ENCODE measurements around the gene PWP1. TPM values are rescaled to one million over a fixed set of nuclear protein-coding genes. Genes with fewer than 3 reads are reported as not detected.
A peak's percentile ranks its signal among the peaks of the same experiment; 100 is the strongest.
"Not testable (repeated sequence)": the region's sequence is repeated elsewhere in the genome, so short reads cannot be mapped to it uniquely, and the experiment has no call there.

Gene PWP1
- total RNA-seq, 1 donor from 2014 or later = 58.0 TPM

GRCh38 chr12:107667464-107667863, 18.1 kb upstream of the PWP1 start:
- DNase-seq (ENCODE audit: low read depth) = no peak

DNA sequence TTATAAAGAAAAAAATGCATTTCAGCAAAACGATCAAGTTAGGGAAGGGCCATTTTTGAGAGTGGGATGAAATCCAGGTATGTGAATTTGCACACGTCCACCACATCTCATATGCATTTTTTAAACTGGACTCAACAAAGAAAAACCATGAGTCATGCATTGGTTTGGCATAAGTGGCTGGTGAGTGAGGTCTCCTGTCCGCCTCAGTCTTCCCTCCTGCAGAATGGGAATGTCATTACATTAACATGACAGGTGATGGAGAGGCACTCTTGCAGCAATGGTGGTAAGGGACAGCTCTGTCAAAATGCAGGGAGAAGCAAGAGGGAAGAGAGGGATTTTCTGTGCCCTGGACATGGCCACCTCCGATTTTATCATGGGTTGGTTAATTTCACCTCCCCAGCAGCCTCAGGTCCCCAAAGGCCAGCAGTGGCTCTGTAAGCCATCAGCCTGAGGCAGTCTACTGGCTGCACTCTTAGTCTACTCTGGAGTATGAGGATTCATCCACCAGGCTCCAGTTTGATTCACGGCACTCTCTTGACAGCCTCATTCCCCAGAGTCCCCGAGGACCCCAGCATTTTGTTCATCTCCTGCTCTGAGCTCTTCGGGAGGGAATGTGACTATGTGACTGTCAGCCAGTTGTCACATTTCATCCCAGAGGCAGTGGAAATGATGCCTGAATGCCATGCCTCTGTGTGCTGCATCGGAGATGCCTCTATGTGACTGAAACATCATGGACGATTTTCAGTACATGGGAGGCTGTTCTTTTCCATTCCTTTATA, 17.1 kb upstream of the PWP1 start:
- DNase-seq (ENCODE audit: low read depth) = no peak

DNA sequence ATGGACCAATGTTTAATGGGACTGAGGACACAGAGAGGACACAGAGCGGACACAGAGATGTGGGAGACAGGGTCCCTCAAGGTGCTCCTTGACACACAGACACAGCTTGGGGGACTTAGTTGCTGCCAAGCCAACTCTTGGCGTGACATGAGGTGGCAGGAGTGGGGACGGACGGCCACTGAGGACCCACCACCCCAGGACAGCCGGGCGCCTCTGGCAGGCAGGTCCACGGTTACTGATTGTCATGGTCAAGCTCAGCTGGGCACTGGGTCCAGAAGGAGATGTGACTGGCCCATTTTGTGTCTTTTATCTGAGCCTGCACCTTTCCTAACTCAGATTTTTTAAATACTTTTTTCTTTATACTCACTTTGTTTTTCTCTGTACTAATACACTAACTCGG, 15.7 kb upstream of the PWP1 start:
- no peak for DNase-seq (ENCODE audit: low read depth)

DNA sequence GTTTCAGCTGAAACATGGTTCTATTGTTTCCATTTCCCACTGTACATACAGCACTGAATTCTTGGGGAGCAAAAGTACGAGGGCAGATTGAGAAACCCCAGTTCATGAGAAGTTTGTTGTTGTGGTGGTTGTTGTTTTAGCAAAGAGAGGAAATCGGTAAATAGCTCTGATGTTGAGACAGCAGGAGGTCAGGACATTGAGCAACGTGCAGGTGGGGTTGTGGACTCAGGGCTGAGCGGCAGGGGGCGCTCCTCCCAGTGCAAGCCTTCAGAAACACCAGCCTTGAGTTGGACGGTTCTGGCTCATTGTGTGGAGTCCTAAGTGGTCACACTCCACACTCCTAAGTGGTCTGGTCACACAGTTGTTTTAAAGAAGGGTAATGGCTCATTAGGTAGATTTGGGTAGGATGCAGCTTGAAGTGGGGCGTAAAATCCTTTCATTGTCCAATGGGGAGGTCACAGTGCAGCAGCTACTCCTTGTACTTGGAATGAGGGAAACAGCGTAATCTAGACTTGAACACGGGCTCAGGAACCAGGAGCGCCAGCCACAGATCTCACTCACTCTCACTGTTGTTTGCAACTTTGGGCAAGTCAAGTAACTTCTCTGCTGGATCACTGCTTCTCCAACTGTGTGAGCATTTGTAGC, 14.5 kb upstream of the PWP1 start:
- no peak for DNase-seq (ENCODE audit: low read depth)

GRCh38 chr12:107677671-107678070, 7.9 kb upstream of the PWP1 start:
- no peak for DNase-seq (ENCODE audit: low read depth)

- DNase-seq (ENCODE audit: low read depth) = no peak
These were observed 6.3 kb upstream of the PWP1 start for GRCh38 chr12:107679336-107679735.

DNA sequence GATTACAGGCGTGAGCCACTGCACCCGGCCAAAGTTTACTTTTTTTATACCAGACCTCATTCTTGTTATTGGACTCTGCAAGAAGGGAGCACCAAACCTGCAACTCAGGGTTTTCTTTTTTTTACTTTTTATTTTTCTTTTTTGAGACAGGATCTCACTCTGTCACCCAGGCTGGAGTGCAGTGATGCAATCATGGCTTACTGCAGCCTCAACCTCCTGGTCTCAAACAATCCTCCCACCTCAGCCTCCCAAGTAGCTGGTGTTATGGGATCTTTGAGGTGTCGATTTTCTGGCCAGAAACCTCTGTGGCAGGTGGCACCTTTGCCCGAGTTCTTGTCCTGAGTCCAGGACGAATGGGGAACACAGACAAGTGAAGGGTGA, 4.2 kb upstream of the PWP1 start:
- DNase-seq (ENCODE audit: low read depth) = no peak

GRCh38 chr12:107681836-107682820, 3.5 kb upstream of the PWP1 start:
- DNase-seq (ENCODE audit: low read depth) = no peak

- no peak for DNase-seq (ENCODE audit: low read depth)
These were observed 1.4 kb upstream of the PWP1 start for GRCh38 chr12:107684029-107684795.

DNA sequence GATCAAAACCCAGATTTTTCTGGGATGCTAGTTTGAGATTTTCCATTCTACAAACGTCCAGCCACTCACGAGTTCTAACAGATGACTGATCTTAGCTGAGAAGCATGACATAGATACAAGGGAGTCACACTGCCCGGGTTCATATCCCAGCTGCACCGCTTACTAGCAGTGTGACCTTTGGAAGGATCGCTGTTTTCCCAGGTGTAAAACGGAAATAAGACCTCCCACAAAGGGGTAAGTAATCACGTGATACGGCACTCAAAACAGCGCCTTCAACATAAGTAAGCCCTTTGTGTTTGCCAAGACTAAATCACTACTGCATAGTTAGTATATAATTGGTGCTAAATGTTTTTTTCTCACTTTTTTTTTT, 624 bp upstream of the PWP1 start:
- DNase-seq (ENCODE audit: low read depth) = peak; percentile 35

- DNase-seq (ENCODE audit: low read depth) = peak; percentile 3
These were observed 10.2 kb downstream of the PWP1 start for GRCh38 chr12:107695772-107696171.

- no peak for DNase-seq (ENCODE audit: low read depth)
These were observed 16.5 kb downstream of the PWP1 start for GRCh38 chr12:107702106-107702505.

GRCh38 chr12:107704041-107704440, 18.4 kb downstream of the PWP1 start:
- DNase-seq (ENCODE audit: low read depth) = no peak

DNA sequence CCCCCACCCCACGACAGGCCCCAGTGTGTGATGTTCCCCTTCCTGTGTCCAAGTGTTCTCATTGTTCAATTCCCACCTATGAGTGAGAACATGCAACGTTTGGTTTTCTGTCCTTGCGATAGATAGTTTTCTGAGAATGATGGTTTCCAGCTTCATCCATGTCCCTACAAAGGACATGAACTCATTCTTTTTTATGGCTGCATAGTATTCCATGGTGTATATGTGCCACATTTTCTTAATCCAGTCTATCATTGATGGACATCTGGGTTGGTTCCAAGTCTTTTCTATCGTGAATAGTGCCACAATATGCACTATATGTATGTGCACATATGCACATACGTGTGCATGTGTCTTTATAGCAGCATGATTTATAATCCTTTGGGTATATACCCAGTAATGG, 19.9 kb downstream of the PWP1 start:
- DNase-seq (ENCODE audit: low read depth) = not testable (repeated sequence)

GRCh38 chr12:107715780-107716179, 30.2 kb downstream of the PWP1 start:
- no peak for DNase-seq (ENCODE audit: low read depth)

DNA sequence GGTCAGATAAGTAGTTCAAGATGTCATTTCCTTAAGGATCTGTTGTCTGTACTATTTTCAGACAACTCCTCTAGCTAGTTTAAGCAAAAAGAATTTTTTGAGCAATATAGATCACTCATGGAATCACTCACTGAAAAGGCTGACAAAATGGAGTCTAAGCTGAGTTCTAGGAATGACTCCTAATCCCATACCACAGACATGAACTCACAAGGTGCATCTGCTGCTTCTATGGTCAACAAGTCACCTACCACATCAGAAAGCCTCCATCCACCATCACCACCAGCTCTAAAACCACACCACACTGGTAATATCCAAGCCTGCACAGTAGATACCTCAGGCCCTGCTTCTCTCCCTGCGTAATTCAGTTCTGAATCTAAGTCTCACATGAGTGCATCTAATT, 33.0 kb downstream of the PWP1 start:
- peak; percentile 19 for DNase-seq (ENCODE audit: low read depth)

- DNase-seq (ENCODE audit: low read depth) = not testable (repeated sequence)
These were observed 41.7 kb downstream of the PWP1 start for GRCh38 chr12:107727327-107727726.

- not testable (repeated sequence) for DNase-seq (ENCODE audit: low read depth)
These were observed 42.1 kb downstream of the PWP1 start for GRCh38 chr12:107727742-107728141.

DNA sequence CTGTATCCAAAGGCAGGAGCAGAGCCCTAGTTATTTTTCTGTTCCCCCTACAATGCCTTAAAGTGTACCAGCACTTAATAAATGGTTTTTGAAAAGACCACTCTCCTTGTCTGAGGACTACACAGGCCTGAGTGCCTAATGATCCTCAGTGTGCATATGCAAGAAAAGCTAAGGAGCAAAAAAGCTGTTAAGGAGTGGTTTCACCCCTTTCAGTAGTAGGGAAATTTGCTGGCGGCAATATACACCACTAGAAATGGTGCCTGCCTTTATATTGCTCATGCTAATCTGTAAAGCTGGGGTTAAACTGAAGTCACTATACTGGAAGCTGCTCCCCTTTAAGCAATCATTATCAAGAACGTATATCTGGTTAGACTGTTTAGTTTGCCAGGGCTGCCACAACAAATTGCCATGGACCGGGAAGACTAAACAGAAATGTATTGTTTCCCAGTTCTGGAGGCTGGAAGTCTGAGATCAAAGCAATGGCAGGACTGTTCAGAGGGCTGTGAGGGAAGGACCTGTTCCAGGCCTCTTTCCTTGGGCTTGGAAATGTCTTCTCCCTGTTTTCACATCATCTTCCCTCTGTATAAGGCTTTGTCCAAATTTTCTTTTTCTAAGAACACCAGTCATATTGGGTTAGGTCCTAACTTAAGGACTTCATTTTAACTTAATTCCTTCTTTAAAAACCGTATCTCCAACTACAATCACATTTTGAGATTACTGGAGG, 45.2 kb downstream of the PWP1 start:
- DNase-seq (ENCODE audit: low read depth) = no peak

GRCh38 chr12:107731366-107731765, 45.8 kb downstream of the PWP1 start:
- no peak for DNase-seq (ENCODE audit: low read depth)

Data from myocyte (in vitro differentiated cells).